ENCODE data around the gene AHDC1. TPM values are rescaled to one million over a fixed set of nuclear protein-coding genes. Genes with fewer than 3 reads are reported as not detected.

Gene AHDC1
- total RNA-seq, 5 donors from 2014 or later (not counting 1 experiment from before 2014, with no cell fraction given): 21.9 to 26.4 (median 23.1) TPM

GRCh38 chr1:27513958-27514357 is 90.0 kb downstream of the AHDC1 start:
- CTCF ChIA-PET: no interaction called here
- no peak for ATAC-seq (replicated peaks in 1 of 4)
- POLR2A ChIA-PET: no interaction called here

GRCh38 chr1:27513528-27513927 is 90.4 kb downstream of the AHDC1 start:
- ChIA-PET POLR2A (no interaction called here), CTCF (no interaction called here)
- no peaks in the 10 kb centered on the region for H3K36me3 ChIP-seq (ENCODE audit: control insufficient read depth in 2 of 2, extremely low read depth in 1 of 2, insufficient read depth in 1 of 2, low read length in 1 of 2)
- no peaks in the 10 kb centered on the region for H3K9me3 ChIP-seq
- Mint-ChIP-seq H3K27me3 (no peaks in the 10 kb centered on the region), H3K9me3 (no peaks in the 10 kb centered on the region), H3K4me1 (peaks cover 9 to 15% (median 10%) of the 10 kb centered on the region in 3 donors), H3K4me3 (no peak overlapping the region), H3K27ac (no peak overlapping the region), H3K36me3 (no peaks in the 10 kb centered on the region)
- H3K4me1 ChIP-seq (ENCODE audit: control insufficient read depth in 1 of 2, extremely low read depth in 1 of 2, insufficient read depth in 2 of 2, low read length in 2 of 2): peaks cover 9 to 11% of the 10 kb centered on the region in 2 experiments
- ATAC-seq (replicated peaks in 1 of 4): no peak
- 82% methylated on average over 4 of the region's 5 CpGs for WGBS (ENCODE audit: insufficient coverage)
- DNase-seq: no peak
- H3K27me3 ChIP-seq (replicated peaks in 1 of 2; ENCODE audit: control insufficient read depth in 2 of 2, extremely low read depth in 1 of 2, insufficient read depth in 2 of 2, low read length in 1 of 2): peaks cover 0 to 5% of the 10 kb centered on the region in 2 experiments
- no peak overlapping the region for H3K4me3 ChIP-seq (ENCODE audit: control insufficient read depth in 1 of 2, extremely low read depth in 1 of 2, low read length in 1 of 2)
- H3K27ac ChIP-seq (ENCODE audit: low read length): no peak overlapping the region

More at GRCh38 chr1:27513958-27514357, 90.0 kb downstream of the AHDC1 start:
- Histone ChIP-seq H3K27me3 (replicated peaks in 1 of 2; ENCODE audit: control insufficient read depth in 2 of 2, extremely low read depth in 1 of 2, insufficient read depth in 2 of 2, low read length in 1 of 2) (peaks cover 0 to 5% of the 10 kb centered on the region in 2 experiments), H3K27ac (ENCODE audit: low read length) (no peak overlapping the region), H3K4me1 (ENCODE audit: control insufficient read depth in 1 of 2, extremely low read depth in 1 of 2, insufficient read depth in 2 of 2, low read length in 2 of 2) (peaks cover 12% of the 10 kb centered on the region in 2 experiments), H3K36me3 (ENCODE audit: control insufficient read depth in 2 of 2, extremely low read depth in 1 of 2, insufficient read depth in 1 of 2, low read length in 1 of 2) (no peaks in the 10 kb centered on the region), H3K9me3 (no peaks in the 10 kb centered on the region), H3K4me3 (ENCODE audit: control insufficient read depth in 1 of 2, extremely low read depth in 1 of 2, low read length in 1 of 2) (no peak overlapping the region)
- no peak overlapping the region for H3K4me3 Mint-ChIP-seq
- DNase-seq: no peak
- peaks cover 10 to 20% (median 12%) of the 10 kb centered on the region in 3 donors for H3K4me1 Mint-ChIP-seq
- no peaks in the 10 kb centered on the region for H3K9me3 Mint-ChIP-seq
- no peak overlapping the region for H3K27ac Mint-ChIP-seq
- H3K36me3 Mint-ChIP-seq: no peaks in the 10 kb centered on the region
- WGBS (ENCODE audit: insufficient coverage): 52% methylated on average over 7 of the region's 7 CpGs
- H3K27me3 Mint-ChIP-seq: no peaks in the 10 kb centered on the region

GRCh38 chr1:27509127-27510080 is 94.5 kb downstream of the AHDC1 start:
- DNase-seq (no peak), ATAC-seq (replicated peaks in 1 of 4) (no peak)
- no peak overlapping the region for H3K27ac ChIP-seq (ENCODE audit: low read length)
- no peaks in the 10 kb centered on the region for H3K36me3 Mint-ChIP-seq
- H3K36me3 ChIP-seq (ENCODE audit: control insufficient read depth in 2 of 2, extremely low read depth in 1 of 2, insufficient read depth in 1 of 2, low read length in 1 of 2): no peaks in the 10 kb centered on the region
- peak overlapping the region in 1 of 2 donors; percentile 36 for H3K27ac Mint-ChIP-seq
- no peaks in the 10 kb centered on the region for H3K4me1 Mint-ChIP-seq
- peaks cover 0 to 3% of the 10 kb centered on the region in 2 experiments for H3K27me3 ChIP-seq (replicated peaks in 1 of 2; ENCODE audit: control insufficient read depth in 2 of 2, extremely low read depth in 1 of 2, insufficient read depth in 2 of 2, low read length in 1 of 2)
- ChIA-PET POLR2A (no interaction called here), CTCF (interaction anchor here in 1 of 2 donors (1.1 kb wide), 1 partner anchor 19 kb away, joined by 3 read pairs; the partner anchor contains the start of gene WASF2)
- no peaks in the 10 kb centered on the region for H3K27me3 Mint-ChIP-seq
- H3K9me3 Mint-ChIP-seq: no peaks in the 10 kb centered on the region
- no peak overlapping the region for H3K4me3 ChIP-seq (ENCODE audit: control insufficient read depth in 1 of 2, extremely low read depth in 1 of 2, low read length in 1 of 2)
- H3K4me1 ChIP-seq (ENCODE audit: control insufficient read depth in 1 of 2, extremely low read depth in 1 of 2, insufficient read depth in 2 of 2, low read length in 2 of 2): no peaks in the 10 kb centered on the region
- no peak overlapping the region for H3K4me3 Mint-ChIP-seq
- WGBS (ENCODE audit: insufficient coverage): 80% methylated on average over 3 of the region's 9 CpGs
- no peaks in the 10 kb centered on the region for H3K9me3 ChIP-seq

DNA sequence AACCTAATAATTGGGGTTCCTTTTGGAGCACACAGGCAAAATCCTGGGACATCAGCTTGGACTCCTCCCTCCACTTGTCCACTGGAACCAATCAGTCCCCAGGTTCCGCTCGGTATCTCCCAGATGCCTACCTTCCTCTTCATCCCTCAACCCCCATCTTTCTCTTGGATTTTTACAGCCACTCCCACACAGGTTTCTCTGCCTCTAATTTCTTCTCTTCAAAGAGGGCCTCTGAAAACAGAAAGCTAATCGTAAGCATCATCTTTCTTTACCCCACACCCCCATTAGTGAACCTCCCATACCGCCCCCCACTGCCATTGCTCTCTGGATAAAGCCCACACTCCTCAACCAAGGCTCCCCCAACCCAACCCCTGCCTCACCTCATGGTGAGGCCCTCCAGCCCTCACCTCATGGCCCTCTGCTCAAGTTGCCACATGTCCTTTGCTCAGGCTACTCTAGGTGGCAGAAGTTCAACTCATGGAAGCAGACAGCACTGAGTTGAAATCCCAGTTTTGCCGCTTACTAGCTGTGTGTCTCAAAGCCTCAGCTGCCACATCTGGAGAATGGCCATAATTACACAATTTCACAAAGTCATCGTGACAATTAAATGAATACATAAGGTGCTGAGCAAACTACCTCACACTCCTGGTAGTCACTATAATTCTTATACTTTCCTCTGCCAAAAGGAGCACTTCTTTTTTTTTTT is 95.8 kb downstream of the AHDC1 start:
- DNase-seq (peak in 1 of 35 experiments; percentile 23), ATAC-seq (replicated peaks in 1 of 4) (peak in 1 of 4 experiments; percentile 46)
- Mint-ChIP-seq H3K4me1 (no peaks in the 10 kb centered on the region), H3K36me3 (no peaks in the 10 kb centered on the region), H3K9me3 (no peaks in the 10 kb centered on the region), H3K4me3 (no peak overlapping the region), H3K27ac (peak overlapping the region in 1 of 2 donors; percentile 69), H3K27me3 (no peaks in the 10 kb centered on the region)
- 91% methylated on average over 6 of the region's 6 CpGs for WGBS (ENCODE audit: insufficient coverage)
- Histone ChIP-seq H3K4me3 (ENCODE audit: control insufficient read depth in 1 of 2, extremely low read depth in 1 of 2, low read length in 1 of 2) (no peak overlapping the region), H3K27ac (ENCODE audit: low read length) (no peak overlapping the region), H3K36me3 (ENCODE audit: control insufficient read depth in 2 of 2, extremely low read depth in 1 of 2, insufficient read depth in 1 of 2, low read length in 1 of 2) (no peaks in the 10 kb centered on the region), H3K27me3 (replicated peaks in 1 of 2; ENCODE audit: control insufficient read depth in 2 of 2, extremely low read depth in 1 of 2, insufficient read depth in 2 of 2, low read length in 1 of 2) (no peaks in the 10 kb centered on the region), H3K4me1 (ENCODE audit: control insufficient read depth in 1 of 2, extremely low read depth in 1 of 2, insufficient read depth in 2 of 2, low read length in 2 of 2) (no peaks in the 10 kb centered on the region), H3K9me3 (no peaks in the 10 kb centered on the region)
- POLR2A ChIA-PET: no interaction called here
- CTCF ChIA-PET: interaction anchor here in 1 of 2 donors (0.5 kb wide), 1 partner anchor 163 kb away, joined by 8 read pairs; no protein-coding TSS in a partner anchor

DNA sequence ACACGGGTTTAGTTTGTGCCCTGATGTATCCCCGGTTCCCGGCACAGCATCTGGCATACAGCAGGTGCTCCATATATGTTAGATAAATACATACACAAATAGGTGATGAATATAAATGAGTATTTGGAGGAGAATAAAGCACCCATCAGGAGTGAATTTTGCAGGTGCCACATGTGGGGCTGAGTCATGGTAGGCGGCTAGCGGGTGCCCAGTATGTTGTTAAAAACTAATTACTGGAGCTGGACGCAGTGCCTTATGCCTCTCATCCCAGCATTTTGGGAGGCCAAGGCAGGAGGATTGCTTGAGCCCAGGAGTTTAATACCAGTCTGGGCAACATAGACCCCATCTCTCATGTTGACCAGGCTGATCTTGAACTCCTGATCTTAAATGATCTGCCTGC is 97.2 kb downstream of the AHDC1 start:
- Mint-ChIP-seq H3K27me3 (no peaks in the 10 kb centered on the region), H3K4me3 (no peak overlapping the region), H3K36me3 (no peaks in the 10 kb centered on the region), H3K4me1 (no peaks in the 10 kb centered on the region), H3K27ac (no peak overlapping the region), H3K9me3 (no peaks in the 10 kb centered on the region)
- DNase-seq: no peak
- H3K27me3 ChIP-seq (replicated peaks in 1 of 2; ENCODE audit: control insufficient read depth in 2 of 2, extremely low read depth in 1 of 2, insufficient read depth in 2 of 2, low read length in 1 of 2): no peaks in the 10 kb centered on the region
- ChIA-PET POLR2A (no interaction called here), CTCF (interaction anchor here in 1 of 2 donors (0.6 kb wide), 1 partner anchor 318 kb away, joined by 3 read pairs; no protein-coding TSS in a partner anchor)
- H3K27ac ChIP-seq (ENCODE audit: low read length): no peak overlapping the region
- H3K9me3 ChIP-seq: no peaks in the 10 kb centered on the region
- no peaks in the 10 kb centered on the region for H3K36me3 ChIP-seq (ENCODE audit: control insufficient read depth in 2 of 2, extremely low read depth in 1 of 2, insufficient read depth in 1 of 2, low read length in 1 of 2)
- ATAC-seq (replicated peaks in 1 of 4): no peak
- no peaks in the 10 kb centered on the region for H3K4me1 ChIP-seq (ENCODE audit: control insufficient read depth in 1 of 2, extremely low read depth in 1 of 2, insufficient read depth in 2 of 2, low read length in 2 of 2)
- H3K4me3 ChIP-seq (ENCODE audit: control insufficient read depth in 1 of 2, extremely low read depth in 1 of 2, low read length in 1 of 2): no peak overlapping the region
- WGBS (ENCODE audit: insufficient coverage): 100% methylated on average over 3 of the region's 6 CpGs

DNA sequence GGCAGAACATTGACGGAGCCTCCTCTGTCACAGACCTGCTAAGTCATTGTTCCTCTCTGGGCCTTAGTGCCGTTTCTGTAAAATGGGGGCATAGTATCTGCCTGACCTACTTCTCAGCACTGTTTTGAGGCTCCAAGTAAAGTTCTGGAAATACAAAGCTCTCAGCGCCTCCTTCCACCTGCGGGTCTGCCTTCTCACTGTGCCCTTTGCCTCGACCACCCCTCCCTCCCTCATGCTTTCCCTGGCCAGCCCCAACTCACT is 98.6 kb downstream of the AHDC1 start:
- Histone ChIP-seq H3K27me3 (replicated peaks in 1 of 2; ENCODE audit: control insufficient read depth in 2 of 2, extremely low read depth in 1 of 2, insufficient read depth in 2 of 2, low read length in 1 of 2) (no peaks in the 10 kb centered on the region), H3K4me1 (ENCODE audit: control insufficient read depth in 1 of 2, extremely low read depth in 1 of 2, insufficient read depth in 2 of 2, low read length in 2 of 2) (no peaks in the 10 kb centered on the region), H3K4me3 (ENCODE audit: control insufficient read depth in 1 of 2, extremely low read depth in 1 of 2, low read length in 1 of 2) (no peak overlapping the region), H3K9me3 (no peaks in the 10 kb centered on the region), H3K36me3 (ENCODE audit: control insufficient read depth in 2 of 2, extremely low read depth in 1 of 2, insufficient read depth in 1 of 2, low read length in 1 of 2) (no peaks in the 10 kb centered on the region), H3K27ac (ENCODE audit: low read length) (no peak overlapping the region)
- H3K9me3 Mint-ChIP-seq: no peaks in the 10 kb centered on the region
- no peak for ATAC-seq (replicated peaks in 1 of 4)
- no peak for DNase-seq
- no peak overlapping the region for H3K27ac Mint-ChIP-seq
- no peaks in the 10 kb centered on the region for H3K4me1 Mint-ChIP-seq
- POLR2A ChIA-PET: interaction anchor here (0.6 to 0.8 kb wide), 2 partner anchors 9 to 86 kb away, joined by 3 to 4 read pairs; no protein-coding TSS in a partner anchor
- H3K27me3 Mint-ChIP-seq: no peaks in the 10 kb centered on the region
- H3K4me3 Mint-ChIP-seq: no peak overlapping the region
- no peaks in the 10 kb centered on the region for H3K36me3 Mint-ChIP-seq
- CTCF ChIA-PET: interaction anchor here in 1 of 2 donors (0.6 kb wide), 1 partner anchor 144 kb away, joined by 4 read pairs; no protein-coding TSS in a partner anchor
- WGBS (ENCODE audit: insufficient coverage): 84% methylated on average over 5 of the region's 5 CpGs

Measured in T-cell (primary cell).